Measurements from ENCODE around the gene TMEM87A. TPM values are rescaled to one million over a fixed set of nuclear protein-coding genes. Genes with fewer than 3 reads are reported as not detected.
"Not testable (repeated sequence)": the region's sequence is repeated elsewhere in the genome, so short reads cannot be mapped to it uniquely, and the experiment has no call there.

TMEM87A gene
- total RNA-seq, 1 experiment from 2014 or later: 55.8 TPM

DNA sequence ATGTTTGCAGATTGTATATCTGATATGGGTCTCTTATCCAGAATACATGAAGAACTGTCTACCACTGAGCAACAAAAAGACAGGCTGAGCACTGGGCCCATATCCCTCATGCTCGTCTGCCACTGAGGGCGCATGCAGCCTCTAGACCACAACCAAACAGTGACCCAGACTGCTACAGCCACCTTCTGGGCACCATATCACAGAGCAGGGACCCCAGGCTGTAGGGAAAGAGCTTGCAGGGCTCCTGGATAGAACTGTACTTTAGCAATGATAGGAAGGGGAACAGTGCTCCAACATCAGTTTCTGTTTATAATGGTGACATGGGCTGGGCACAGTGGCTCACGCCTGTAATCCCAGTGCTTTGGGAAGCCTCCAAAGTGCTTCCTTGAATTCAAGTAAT, 40.2 kb upstream of the TMEM87A start:
- no peaks in the 10 kb centered on the region for H3K79me2 ChIP-seq (ENCODE audit: low read length)
- intact Hi-C loops (cut with micrococcal nuclease): no loop called here
- no peaks in the 10 kb centered on the region for H3F3A ChIP-seq (ENCODE audit: low read length, unreplicated experiment)
- no peaks in the 10 kb centered on the region; the same call in 1 of the 2 replicates for H3K36me3 ChIP-seq (ENCODE audit: low read depth, low read length)
- ATAC-seq (no peak), DNase-seq (no peak)
- H3K27me3 ChIP-seq (ENCODE audit: low read length): no peaks in the 10 kb centered on the region
- H3K4me2 ChIP-seq (ENCODE audit: low read length): no peak overlapping the region
- H3K4me3 ChIP-seq (ENCODE audit: low read length): no peak overlapping the region
- no peaks in the 10 kb centered on the region for H3K9me3 ChIP-seq (ENCODE audit: low read length)
- H3K9ac ChIP-seq (ENCODE audit: low read length): no peak overlapping the region
- H3K9me2 ChIP-seq (replicated peaks; ENCODE audit: low read length): no peaks in the 10 kb centered on the region
- no peak overlapping the region for H2AFZ ChIP-seq (ENCODE audit: low read length)
- ChIA-PET CTCF (interaction anchor here (0.5 kb wide), 1 partner anchor 42 kb away, joined by 4 read pairs; no protein-coding TSS in a partner anchor), POLR2A (ENCODE audit: unreplicated experiment) (interaction anchor here (0.5 to 0.7 kb wide), 2 partner anchors 19 to 105 kb away, joined by 3 read pairs; partner anchors contain the start of gene VPS39)
- no TSS peak for BruUV-seq (replicated peaks)
- TF ChIP-seq EZH2 (IDR thresholded peaks at IDR 0.05; ENCODE audit: low read length, unreplicated experiment) (no peak), EZH2phosphoT487 (IDR thresholded peaks at IDR 0.05; ENCODE audit: borderline replicate concordance, low read length) (no peak)
- TF ChIP-seq, protein P1, sequence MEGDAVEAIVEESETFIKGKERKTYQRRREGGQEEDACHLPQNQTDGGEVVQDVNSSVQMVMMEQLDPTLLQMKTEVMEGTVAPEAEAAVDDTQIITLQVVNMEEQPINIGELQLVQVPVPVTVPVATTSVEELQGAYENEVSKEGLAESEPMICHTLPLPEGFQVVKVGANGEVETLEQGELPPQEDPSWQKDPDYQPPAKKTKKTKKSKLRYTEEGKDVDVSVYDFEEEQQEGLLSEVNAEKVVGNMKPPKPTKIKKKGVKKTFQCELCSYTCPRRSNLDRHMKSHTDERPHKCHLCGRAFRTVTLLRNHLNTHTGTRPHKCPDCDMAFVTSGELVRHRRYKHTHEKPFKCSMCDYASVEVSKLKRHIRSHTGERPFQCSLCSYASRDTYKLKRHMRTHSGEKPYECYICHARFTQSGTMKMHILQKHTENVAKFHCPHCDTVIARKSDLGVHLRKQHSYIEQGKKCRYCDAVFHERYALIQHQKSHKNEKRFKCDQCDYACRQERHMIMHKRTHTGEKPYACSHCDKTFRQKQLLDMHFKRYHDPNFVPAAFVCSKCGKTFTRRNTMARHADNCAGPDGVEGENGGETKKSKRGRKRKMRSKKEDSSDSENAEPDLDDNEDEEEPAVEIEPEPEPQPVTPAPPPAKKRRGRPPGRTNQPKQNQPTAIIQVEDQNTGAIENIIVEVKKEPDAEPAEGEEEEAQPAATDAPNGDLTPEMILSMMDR (conservative IDR thresholded peaks at IDR 0.05; ENCODE audit: low read depth, low read length): no peak
- H3K27ac ChIP-seq (ENCODE audit: low read length): no peak overlapping the region
- H4K20me1 ChIP-seq (ENCODE audit: low read length): no peaks in the 10 kb centered on the region
- no peaks in the 10 kb centered on the region for H3K4me1 ChIP-seq (ENCODE audit: insufficient read depth, low read length)

DNA sequence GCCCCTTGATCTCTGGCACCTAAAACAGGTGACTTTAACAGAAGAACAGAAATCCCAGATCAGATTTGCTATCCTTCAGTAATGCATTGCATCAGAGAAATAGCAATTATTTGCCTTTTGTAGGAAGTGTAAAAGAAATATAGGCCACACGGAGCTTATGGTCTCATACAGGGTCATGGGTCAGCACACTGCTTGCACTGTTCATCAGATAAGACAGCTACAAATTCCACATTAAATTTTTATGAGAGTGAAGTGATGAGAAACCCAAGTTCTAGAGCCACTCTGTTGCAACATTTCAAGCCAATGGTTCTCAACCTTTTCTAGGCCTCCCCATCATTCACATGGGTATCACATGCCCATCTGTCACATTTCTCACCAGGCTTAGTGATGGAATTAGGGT, 33.4 kb upstream of the TMEM87A start:
- Histone ChIP-seq H2AFZ (ENCODE audit: low read length) (no peak overlapping the region), H3K9me3 (ENCODE audit: low read length) (no peaks in the 10 kb centered on the region), H4K20me1 (ENCODE audit: low read length) (no peaks in the 10 kb centered on the region), H3K27me3 (ENCODE audit: low read length) (no peaks in the 10 kb centered on the region), H3K79me2 (ENCODE audit: low read length) (no peaks in the 10 kb centered on the region), H3K4me1 (ENCODE audit: insufficient read depth, low read length) (no peaks in the 10 kb centered on the region), H3K9me2 (replicated peaks; ENCODE audit: low read length) (no peaks in the 10 kb centered on the region), H3K27ac (ENCODE audit: low read length) (no peak overlapping the region), H3F3A (ENCODE audit: low read length, unreplicated experiment) (no peaks in the 10 kb centered on the region), H3K4me3 (ENCODE audit: low read length) (no peak overlapping the region), H3K9ac (ENCODE audit: low read length) (no peak overlapping the region), H3K36me3 (ENCODE audit: low read depth, low read length) (no peaks in the 10 kb centered on the region; the same call in 1 of the 2 replicates), H3K4me2 (ENCODE audit: low read length) (no peak overlapping the region)
- CTCF ChIA-PET: no interaction called here
- no peak for ATAC-seq
- no TSS peak for BruUV-seq (replicated peaks)
- POLR2A ChIA-PET (ENCODE audit: unreplicated experiment): no interaction called here
- intact Hi-C loops (cut with micrococcal nuclease): no loop called here
- DNase-seq: no peak
- TF ChIP-seq, protein P1 (conservative IDR thresholded peaks at IDR 0.05; ENCODE audit: low read depth, low read length): no peak
- TF ChIP-seq EZH2phosphoT487 (IDR thresholded peaks at IDR 0.05; ENCODE audit: borderline replicate concordance, low read length): no peak
- TF ChIP-seq EZH2 (IDR thresholded peaks at IDR 0.05; ENCODE audit: low read length, unreplicated experiment): no peak

DNA sequence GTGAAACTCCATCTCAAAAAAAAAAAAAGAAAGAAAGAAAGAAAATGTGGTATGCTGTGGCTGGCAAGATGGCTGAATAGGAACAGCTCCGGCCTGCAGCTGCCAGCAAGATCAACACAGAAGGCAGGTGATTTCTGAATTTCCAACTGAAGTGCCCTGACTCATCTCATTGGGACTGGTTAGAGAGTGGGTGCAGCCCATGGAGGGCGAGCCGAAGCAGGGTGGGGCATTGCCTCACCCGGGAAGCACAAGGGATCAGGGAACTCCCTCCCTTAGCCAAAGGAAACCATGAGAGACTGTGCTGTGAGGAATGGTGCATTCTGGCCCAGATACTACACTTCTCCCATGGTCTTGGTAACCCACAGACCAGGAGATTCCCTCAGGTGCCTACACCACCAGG, 27.8 kb upstream of the TMEM87A start:
- ATAC-seq; H3K9ac ChIP-seq (ENCODE audit: low read length); H3K9me3 ChIP-seq (ENCODE audit: low read length); H3K27me3 ChIP-seq (ENCODE audit: low read length); POLR2A ChIA-PET (ENCODE audit: unreplicated experiment); H3K36me3 ChIP-seq (ENCODE audit: low read depth, low read length); BruUV-seq (replicated peaks); H3K4me1 ChIP-seq (ENCODE audit: insufficient read depth, low read length); H3K9me2 ChIP-seq (replicated peaks; ENCODE audit: low read length); H3K4me2 ChIP-seq (ENCODE audit: low read length); H3K4me3 ChIP-seq (ENCODE audit: low read length); H3K27ac ChIP-seq (ENCODE audit: low read length); DNase-seq; intact Hi-C loops (cut with micrococcal nuclease); H4K20me1 ChIP-seq (ENCODE audit: low read length); H2AFZ ChIP-seq (ENCODE audit: low read length); H3K79me2 ChIP-seq (ENCODE audit: low read length); CTCF ChIA-PET; H3F3A ChIP-seq (ENCODE audit: low read length, unreplicated experiment): not testable (repeated sequence)
